ENCODE data around the gene GLO1.
"Not testable (repeated sequence)": the region's sequence is repeated elsewhere in the genome, so short reads cannot be mapped to it uniquely, and the experiment has no call there.

Gene GLO1

GRCh38 chr6:38705924-38706323 lies 3.0 kb upstream of the GLO1 start:
- no peak for DNase-seq (ENCODE audit: low spot score)

- DNase-seq (ENCODE audit: low spot score) = no peak
Observed at GRCh38 chr6:38703949-38704590, 1.1 kb upstream of the GLO1 start.

- DNase-seq (ENCODE audit: low spot score) = no peak
Observed at GRCh38 chr6:38701551-38701950, 1.4 kb downstream of the GLO1 start.

GRCh38 chr6:38699702-38700101 lies 3.2 kb downstream of the GLO1 start:
- not testable (repeated sequence) for DNase-seq (ENCODE audit: low spot score)

- DNase-seq (ENCODE audit: low spot score) = no peak
Observed at GRCh38 chr6:38697846-38698245, 5.1 kb downstream of the GLO1 start.

GRCh38 chr6:38696345-38696744 lies 6.6 kb downstream of the GLO1 start:
- no peak for DNase-seq (ENCODE audit: low spot score)

GRCh38 chr6:38695933-38696332 lies 7.0 kb downstream of the GLO1 start:
- no peak for DNase-seq (ENCODE audit: low spot score)

- DNase-seq (ENCODE audit: low spot score) = no peak
Observed at GRCh38 chr6:38695227-38695900, 7.6 kb downstream of the GLO1 start.

GRCh38 chr6:38688579-38689087 lies 14.3 kb downstream of the GLO1 start:
- DNase-seq (ENCODE audit: low spot score) = peak; percentile 46

- no peak for DNase-seq (ENCODE audit: low spot score)
Observed at GRCh38 chr6:38687549-38687948, 15.4 kb downstream of the GLO1 start.

- no peak for DNase-seq (ENCODE audit: low spot score)
Observed at GRCh38 chr6:38687043-38687353, 15.9 kb downstream of the GLO1 start.

GRCh38 chr6:38686270-38687042 lies 16.5 kb downstream of the GLO1 start:
- no peak for DNase-seq (ENCODE audit: low spot score)

- no peak for DNase-seq (ENCODE audit: low spot score)
Observed at GRCh38 chr6:38684904-38685303, 18.0 kb downstream of the GLO1 start.

GRCh38 chr6:38684237-38684636 lies 18.7 kb downstream of the GLO1 start:
- no peak for DNase-seq (ENCODE audit: low spot score)

GRCh38 chr6:38681850-38682249 lies 21.1 kb downstream of the GLO1 start:
- no peak for DNase-seq (ENCODE audit: low spot score)

GRCh38 chr6:38679668-38680067 lies 23.3 kb downstream of the GLO1 start:
- DNase-seq (ENCODE audit: low spot score) = no peak

- DNase-seq (ENCODE audit: low spot score) = no peak
Observed at GRCh38 chr6:38678178-38678760, 24.7 kb downstream of the GLO1 start.

GRCh38 chr6:38676974-38677544 lies 25.9 kb downstream of the GLO1 start:
- DNase-seq (ENCODE audit: low spot score) = no peak

- DNase-seq (ENCODE audit: low spot score) = no peak
Observed at GRCh38 chr6:38676236-38676973, 26.5 kb downstream of the GLO1 start.

GRCh38 chr6:38673397-38674165 lies 29.4 kb downstream of the GLO1 start:
- DNase-seq (ENCODE audit: low spot score) = no peak
